Kidney glomerular epithelial cell (primary cell): Measurements from ENCODE around the gene RYR3.

Experiments used
- DNase-seq: peaks from one replicate; lab custom pipeline; 2025; lab: John Stamatoyannopoulos, UW

Gene RYR3

DNA sequence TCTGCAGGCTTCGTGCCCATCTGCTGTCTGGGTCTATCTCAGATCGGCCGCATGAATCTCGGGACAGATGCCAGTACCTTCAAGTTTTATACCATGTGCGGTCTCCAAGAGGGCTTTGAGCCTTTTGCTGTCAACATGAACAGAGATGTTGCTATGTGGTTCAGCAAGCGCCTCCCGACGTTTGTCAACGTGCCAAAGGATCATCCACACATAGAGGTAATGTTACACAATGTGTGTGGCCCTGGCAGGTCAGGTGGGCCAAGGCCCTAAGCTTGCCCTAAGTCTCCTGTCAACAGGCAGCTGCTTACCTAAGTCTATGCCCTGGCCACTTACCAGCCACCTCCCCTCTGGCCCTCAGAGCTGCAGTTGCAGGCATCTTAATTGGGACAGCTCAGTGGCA is 333.5 kb downstream of the RYR3 start:
- no peak for DNase-seq

DNA sequence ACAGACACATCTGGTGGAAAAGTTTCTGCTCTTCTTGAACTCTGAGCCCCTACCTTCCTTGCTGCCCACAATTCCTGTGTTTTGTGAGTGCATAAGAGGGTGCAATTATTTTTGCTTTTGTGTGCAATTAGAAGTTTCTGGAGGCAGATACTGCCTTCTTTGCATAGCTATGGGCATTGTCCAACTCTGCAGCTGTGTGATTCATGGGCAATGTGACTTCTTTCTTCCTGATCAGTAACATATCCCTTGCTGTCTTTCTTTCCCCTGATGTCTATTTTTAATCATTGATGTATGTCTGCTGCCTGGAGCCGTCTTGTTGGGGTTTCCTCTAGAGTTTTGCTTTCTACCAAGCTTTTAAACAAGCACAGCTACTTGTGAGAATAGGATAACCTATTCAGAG is 336.0 kb downstream of the RYR3 start:
- DNase-seq, result no peak

DNA sequence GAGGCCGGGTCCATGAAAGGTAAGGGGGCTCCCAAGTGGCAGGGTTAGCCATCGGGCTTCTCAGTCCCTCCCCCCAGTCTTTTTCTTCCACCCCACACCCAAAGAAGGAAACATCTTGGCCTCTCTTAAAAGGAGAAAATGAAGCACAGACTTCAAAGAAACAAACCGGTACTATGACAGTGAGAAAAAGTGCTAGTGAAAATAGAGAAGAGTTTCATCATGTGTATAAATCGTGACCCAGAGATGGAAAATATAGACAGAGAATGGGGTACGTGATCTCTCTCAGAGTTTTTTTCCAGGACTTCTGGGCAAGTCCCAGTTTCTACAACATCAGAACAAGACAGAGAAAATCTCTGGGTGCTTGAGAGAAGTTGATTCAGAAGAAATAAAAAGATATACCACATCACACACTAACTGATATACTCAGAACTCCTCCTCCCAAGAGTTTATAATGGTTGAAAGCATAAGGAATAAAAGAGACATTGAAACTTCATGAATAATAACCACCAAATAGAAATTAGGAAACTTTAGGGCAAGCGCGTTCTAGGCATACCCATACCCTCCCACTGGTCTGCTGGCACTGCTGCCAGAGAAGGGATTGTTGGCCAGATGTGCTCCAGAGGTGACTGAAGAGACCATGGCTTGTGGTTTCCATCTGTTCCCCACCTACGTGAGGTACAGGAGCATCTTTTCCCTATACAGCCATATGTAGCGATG is 338.6 kb downstream of the RYR3 start:
- no peak for DNase-seq

DNA sequence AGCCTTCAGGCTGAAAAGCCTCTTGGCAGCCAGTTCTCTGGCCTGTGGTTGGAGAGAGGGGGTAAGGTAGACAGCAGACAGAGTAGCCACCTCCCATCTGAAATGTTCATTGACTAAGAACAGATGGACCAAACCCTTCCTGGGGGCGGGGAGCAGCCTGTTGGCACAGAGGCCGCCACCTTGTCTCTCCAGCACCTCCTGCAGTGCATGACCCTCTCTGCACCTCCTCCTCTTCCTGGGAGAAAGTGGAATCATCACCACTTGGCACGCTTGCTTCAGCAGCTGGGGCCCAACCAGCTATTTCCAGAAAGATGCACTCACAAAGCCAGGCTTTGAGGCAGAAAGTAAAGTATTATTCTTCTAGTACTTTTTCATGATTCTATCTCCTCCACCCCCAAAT is 344.1 kb downstream of the RYR3 start:
- DNase-seq, result no peak

DNA sequence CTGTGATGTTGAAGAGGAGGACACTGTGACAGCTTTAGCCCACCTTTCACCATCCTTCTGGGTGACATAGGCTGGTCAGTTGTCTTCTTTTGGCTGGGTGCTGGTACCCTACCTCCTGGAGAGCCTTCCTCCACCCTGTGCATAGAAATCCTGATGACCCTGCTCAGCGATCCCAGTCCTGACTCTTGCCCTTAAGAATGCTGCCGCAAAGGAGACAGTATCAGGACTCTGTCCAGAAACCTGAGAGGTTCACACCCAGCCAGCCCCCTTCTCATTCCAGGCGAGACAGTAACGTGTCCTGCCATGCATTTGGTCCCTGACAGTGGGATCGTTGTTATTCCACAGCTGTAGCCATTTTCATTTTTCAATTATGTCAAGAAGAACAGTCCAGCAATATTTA is 344.7 kb downstream of the RYR3 start:
- DNase-seq, result no peak

DNA sequence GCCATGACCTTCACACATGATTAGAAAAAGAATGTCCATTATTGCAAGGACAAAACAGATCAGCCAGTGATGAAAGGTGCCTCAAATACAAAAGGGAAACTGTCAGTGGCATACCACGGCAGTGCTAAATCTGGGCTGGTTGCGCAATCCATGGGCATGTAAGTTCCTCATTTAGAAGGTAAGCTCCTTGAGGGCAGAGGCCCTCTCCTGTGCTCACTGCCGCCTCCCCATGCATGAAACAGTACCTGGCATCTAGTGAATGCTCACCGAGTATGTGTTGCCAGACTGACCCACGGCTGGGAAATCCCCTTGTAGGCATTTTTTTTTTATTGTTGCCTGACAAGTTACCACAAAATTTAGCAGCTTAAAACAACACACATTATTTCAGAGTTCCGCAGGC is 345.4 kb downstream of the RYR3 start:
- peak; percentile 20 for DNase-seq

DNA sequence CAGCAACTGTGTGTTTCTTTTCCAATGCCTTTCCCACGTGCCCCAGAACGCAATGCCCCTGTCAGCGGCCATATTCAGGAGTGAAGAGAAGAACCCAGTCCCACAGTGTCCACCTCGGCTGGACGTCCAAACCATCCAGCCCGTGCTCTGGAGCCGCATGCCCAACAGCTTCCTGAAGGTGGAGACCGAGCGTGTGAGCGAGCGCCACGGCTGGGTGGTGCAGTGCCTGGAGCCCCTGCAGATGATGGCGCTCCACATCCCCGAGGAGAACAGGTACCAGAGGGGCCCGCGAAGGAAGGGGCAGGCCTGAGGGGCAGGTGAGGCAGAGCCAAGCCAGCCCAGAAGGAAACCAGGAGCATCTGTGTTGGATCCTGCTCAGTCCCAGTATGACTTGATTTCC is 349.4 kb downstream of the RYR3 start:
- no peak for DNase-seq

DNA sequence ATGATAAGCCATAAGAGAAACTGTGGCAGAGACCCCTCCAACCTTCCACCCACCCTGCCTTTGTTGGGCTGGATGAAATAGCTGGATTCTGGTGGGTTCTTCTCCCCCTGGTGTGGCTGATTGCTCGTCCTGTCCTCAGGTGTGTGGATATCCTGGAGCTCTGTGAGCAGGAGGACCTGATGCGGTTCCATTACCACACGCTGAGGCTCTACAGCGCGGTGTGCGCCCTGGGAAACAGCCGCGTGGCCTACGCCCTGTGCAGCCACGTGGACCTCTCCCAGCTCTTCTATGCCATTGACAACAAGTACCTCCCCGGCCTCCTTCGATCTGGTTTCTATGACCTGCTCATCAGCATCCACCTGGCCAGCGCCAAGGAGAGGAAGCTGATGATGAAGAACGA is 351.2 kb downstream of the RYR3 start:
- DNase-seq, result no peak

DNA sequence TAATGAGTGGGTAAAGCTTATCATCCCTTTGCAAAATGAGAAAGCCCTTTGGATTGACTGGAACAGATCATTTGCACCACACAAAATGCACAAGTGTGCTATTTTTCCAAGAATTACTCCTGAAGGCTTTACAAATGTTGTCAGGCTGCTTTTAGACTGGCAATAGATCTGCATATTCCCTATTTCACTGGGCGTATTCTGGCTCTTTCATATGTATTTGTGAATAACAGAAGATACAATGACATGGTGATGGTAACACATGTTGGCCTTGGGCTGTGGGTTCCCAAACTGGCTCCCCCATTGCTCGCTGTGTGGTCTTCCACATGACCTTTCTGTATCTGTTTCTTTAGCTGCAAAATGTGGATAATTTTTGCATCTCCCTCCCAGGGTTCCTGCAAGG is 354.2 kb downstream of the RYR3 start:
- DNase-seq, result no peak

DNA sequence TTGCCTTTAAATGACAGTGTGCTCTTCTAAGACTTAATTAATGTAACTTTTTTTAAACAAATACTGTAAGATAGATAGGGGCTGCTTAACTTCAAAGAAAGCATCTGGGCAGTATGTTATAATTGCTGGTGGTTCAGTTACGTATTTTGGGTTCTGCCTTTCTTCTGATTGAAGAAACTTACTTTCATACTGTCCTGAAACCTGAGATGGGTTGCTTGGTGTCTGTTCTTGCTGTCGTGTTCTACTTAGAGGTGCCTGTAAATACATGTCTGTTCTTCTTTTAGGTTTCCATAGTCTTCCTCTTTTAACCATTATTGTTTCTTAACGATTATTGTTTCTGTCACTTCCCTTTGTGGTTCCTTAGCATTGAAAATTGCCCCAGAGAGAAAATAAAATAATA is 359.8 kb downstream of the RYR3 start:
- no peak for DNase-seq

DNA sequence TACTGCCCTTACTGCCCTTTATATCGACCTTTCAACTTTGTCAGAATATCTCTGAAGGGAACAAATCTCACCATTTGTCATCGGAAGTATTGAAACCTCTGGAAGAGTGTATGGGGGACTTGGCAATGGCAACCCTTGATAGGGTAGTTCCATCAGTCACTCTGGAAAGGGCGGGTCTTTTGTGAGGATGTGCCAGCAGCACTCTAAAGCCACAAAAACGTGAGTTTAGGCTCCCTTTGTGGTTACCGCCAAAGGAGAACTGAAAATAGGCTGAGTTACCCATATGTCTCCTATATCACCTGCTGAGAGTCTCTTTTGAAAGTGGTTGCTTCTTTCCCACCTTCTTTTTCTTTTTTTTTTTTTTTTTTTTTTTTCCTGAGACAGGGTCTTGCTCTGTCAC is 360.7 kb downstream of the RYR3 start:
- no peak for DNase-seq

DNA sequence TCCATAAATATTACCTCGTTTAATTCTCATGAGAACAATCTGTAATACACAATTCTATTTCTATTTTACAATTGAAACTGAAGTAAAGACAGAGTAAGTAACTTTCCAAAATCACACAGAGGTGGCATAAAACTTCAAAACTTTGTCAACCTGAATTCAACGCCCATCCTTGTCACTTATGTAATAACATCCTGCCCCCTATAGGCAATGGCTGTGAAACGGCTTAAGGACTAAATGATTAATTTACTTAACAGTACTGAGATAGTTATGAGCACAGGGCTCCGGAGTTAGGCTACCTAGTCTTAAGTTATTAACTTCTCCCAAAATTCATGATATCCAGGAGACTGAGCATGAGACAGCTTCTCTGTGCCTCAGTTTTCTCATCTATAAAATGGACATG is 364.5 kb downstream of the RYR3 start:
- DNase-seq, result peak; percentile 16

DNA sequence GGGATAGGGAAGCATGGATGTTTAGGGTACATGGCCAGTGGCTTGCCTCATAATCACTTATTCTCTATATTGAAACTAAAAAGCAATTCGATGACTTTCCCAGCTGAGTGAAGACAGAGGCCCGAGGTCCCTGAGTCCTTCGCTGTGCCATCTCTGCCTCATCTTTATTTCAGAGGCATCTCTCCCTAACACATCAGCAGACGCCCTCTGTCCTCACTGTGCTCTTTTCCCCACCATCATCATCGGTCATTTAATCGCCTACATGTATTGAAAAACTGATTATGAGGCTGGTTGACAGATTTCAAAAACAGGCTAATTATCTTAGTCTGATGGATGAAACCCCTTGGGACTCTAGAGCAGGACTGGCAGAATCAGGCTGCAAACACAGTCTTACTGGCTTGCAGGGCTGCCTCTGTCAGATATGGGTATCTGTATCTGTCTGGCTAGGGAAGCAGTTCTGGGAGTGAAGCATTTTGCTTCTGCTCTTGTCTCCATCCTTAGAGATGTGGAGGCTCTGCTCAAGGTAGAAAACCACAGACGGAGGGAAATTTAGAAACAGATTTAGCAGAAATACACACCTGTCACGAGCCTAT is 366.6 kb downstream of the RYR3 start:
- DNase-seq, result no peak

DNA sequence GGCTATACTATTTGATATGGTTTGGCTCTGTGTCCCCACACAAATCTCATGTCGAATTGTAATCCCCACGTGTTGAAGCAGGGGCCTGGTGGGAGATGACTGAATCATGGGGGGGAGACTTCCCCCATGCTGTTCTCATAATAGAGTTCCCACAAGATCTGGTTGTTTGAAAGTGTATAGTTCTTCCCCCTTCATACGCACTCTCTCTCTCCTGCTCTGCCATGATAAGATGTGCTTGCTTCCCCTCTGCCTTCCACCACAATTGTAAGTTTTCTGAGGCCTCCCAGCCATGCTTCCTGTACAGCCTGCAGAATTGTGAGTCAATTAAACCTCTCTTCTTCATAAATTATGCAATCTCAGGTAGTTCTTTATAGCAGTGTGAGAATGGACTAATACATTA is 367.4 kb downstream of the RYR3 start:
- no peak for DNase-seq

DNA sequence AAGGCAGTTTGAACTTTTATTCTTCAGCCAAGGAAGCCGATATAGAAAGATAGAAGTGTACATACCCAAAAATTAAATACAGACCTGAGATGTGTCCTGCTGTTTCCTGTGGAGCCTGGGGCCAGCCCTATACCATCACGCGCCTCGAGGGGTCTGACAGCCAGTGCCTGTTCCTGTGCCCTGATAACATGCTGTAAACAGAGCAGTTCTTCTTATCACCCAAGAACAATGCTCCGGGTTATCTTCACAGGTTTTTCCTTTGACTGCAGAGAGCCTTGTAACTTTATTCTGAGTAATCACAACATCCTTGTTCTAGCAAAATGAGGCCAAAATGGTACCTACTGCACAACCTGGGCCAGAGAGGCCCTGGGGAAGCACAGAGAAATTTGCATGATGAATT is 367.8 kb downstream of the RYR3 start:
- no peak for DNase-seq

DNA sequence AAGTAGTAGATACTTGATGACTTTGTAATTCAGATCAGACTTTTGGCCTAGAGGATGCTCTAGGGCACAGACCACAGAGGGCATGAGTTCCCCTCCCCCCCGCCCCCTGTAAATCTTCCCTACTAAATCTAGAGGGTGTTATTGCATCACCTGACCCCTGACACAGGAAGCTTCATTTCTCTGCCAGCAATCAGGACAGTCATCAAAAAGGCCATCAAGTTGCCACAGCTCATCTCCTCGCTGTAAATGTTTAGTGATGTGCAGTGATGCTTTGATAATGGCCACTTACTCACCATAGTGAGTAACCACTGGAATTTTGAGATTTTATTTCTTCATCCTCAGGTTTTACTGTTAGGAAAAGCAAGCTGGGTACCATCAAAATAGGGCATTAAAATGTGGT is 368.3 kb downstream of the RYR3 start:
- peak; percentile 92 for DNase-seq

DNA sequence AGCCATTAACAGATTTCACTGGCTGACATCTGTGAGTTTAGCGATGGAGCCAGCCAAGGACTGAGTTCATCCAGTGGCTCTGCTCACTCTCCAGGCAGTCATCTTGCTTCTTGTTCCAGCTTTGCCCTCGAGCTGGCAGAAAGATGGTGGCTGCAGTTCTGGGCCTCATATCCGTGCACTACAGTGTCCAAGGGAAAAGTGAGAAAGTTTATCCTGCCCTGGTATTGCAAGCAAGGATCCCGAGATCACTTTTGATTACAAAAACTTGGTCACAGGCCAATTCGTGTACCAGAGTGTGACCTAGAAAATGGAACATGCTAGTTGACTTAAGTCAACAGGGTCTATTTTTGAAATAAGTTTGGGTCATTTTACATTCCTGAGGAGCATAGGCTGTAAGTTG is 369.6 kb downstream of the RYR3 start:
- no peak for DNase-seq

DNA sequence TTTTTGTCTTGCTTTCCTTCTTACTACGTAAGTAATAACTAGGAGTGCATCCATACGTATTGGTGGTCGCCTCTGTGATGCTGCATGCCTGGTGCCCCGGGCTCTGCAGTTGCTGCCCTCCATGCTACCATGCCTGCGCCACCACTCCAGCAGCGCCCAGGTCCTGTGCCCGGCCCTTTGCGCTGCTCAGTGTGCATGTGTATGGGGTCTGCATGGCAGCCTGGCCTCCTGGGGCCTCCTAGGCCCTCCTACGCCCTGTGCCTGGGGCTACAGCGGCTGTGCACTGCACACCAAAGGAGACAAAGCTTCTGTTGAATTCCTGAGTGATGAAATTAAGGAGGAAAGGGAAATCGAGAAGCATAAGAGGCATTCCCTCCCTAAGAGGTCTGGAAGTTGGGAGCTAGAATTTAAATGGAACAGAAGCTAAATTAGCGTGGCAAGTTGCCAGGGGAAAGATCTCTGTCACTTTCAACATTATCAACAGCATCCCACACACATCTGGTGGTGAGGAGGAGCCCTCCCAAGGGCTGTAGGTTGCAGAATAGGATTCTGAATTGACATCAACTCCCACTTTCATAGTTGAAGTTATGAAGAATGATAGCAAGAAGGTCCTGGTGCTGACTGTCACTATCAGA is 382.5 kb downstream of the RYR3 start:
- no peak for DNase-seq

DNA sequence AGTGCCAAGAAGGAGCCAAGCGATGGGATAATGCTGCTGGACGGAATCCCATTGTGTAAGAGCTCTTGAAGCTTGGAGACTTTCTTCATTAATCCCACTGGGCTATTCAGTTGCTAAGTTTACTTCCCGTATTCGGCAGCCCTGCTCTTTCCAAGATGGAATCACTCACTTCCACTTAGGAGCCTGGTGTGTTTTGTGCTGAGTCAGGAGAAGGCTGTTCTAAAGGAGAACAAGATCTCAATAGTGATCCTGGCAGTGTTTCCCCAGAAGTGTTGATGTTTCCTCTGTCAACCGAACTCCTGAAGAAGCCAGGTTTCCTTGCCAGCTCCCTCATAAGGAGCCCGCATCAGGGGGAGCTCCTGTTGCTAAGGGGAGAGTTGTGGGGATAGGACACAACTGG is 387.4 kb downstream of the RYR3 start:
- DNase-seq, result no peak

DNA sequence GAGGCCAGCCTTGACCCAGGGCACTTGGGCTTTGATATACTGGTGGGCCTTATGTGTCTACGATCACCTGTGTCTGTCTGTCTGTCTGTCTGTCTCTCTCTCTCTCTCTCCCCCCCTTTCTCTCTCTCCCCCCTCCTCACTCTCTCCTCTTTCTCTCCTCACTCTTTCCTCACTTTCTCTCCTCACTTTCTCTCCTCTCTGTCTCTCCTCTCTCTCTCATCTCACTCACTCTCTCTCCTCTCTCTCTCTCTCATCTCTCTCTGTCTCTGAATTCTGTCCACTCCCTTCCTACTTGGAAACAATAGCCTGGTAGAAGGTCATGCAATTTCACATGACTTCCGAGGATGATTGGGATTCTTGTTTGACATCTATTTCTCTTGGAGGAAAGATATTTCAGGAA is 388.4 kb downstream of the RYR3 start:
- DNase-seq, result no peak

DNA sequence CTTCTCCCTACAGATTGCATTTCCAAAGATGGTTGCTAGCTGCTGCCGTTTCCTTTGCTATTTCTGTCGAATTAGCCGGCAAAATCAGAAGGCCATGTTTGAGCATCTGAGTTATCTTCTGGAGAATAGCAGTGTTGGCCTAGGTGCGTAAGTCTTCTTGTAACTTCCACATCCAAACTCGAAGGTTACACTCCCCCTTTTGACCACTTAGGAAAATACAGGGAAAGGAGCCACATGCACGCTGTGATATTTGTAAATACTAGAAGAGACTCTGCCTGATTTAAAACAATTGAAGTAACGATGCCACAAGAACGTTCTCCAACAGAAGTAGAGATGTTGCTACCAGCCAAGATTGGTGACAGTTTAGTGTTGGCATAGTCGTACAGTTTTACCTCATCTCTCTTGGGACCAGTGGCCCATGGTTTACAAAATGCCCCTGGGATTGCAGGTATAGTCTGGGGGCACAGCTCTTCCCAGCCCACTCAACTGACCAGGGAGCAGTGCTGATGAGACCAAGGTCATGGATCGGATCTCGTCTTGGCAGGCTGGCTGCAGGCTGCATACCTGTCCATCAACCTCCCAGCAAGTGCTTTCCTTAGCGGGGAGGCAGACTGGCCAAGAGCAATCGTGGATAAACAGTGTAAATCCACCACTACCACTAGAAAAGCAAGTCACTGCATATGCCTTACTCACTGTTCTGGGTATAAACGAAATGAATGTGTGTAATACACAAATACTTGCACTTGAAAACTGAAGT is 389.1 kb downstream of the RYR3 start:
- DNase-seq, result peak; percentile 5

DNA sequence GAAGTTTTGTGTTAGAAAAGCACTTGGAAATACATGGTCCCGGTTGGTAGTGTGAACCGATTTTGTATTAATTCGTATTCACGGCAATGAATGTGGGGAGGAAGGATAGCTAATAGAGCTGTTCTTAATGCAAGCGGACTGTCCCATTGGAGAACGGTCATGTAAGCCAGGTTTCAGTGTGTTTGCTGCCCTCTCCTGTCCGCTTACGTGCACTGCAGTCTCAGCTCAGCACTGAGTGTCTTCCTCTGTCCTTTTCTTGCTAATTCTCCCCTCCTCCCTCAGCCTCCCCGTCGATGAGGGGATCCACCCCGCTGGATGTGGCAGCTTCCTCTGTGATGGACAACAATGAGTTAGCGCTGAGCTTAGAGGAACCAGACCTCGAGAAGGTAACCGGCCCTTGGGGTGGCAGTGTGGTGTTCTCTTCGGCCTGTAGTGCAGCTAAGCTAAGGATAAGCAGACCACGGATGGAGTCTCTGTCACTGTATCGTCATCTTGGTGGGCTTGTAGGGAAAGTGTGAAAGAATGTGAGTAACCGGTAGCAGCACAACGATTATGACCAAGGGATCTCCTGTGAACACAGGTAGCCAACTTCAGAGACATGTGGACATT is 390.0 kb downstream of the RYR3 start:
- DNase-seq, result peak; percentile 61

DNA sequence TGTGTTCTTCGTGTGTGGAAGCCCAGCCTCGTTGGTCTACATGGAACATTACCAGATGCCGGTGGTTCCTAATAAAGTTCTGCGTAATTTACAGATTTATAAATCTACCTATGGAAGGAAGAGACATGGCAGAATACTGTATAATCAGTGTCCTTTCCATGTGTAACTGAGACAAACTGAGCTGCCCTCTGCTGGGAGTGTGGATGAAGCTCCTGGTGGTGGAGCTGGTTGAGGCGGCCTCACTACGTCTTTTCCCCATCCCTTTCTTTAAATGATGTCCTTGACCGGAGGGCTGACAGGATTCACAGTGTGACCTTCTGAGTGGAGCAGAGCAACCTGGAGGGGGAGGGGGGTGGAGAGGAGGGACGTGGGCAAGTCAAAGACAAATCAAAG is 390.5 kb downstream of the RYR3 start:
- peak; percentile 17 for DNase-seq
